Keratinocyte (primary cell): Measurements from ENCODE around the gene RMND5B. TPM values are rescaled to one million over a fixed set of nuclear protein-coding genes. Genes with fewer than 3 reads are reported as not detected.

Source experiments
- DNase-seq: peaks from one replicate; pipeline ENCODE4 v3.0.0-alpha.2; 2011; ENCODE audit warnings: low read depth, missing footprints, low spot score
- FAIRE-seq: peaks from 2 replicates; lab custom pipeline; 2011; peaks lifted over from hg19 to GRCh38; lab: Jason Lieb, UNC
- H2AFZ ChIP-seq: 2 replicates; pipeline ENCODE4 v1.6.0; 2012; ENCODE audit warnings: low read length, control low read depth, inconsistent platforms; ENCODE audit not compliant: control insufficient read depth
- H3K27ac ChIP-seq: 2 replicates; pipeline ENCODE4 v1.5.1; 2011; ENCODE audit warnings: low read length; ENCODE audit not compliant: control insufficient read depth, insufficient read depth
- H3K27me3 ChIP-seq: 3 replicates; pipeline ENCODE4 v1.6.0; 2011; ENCODE audit warnings: low read length; ENCODE audit not compliant: control insufficient read depth, insufficient read depth; ENCODE audit errors: extremely low read depth
- H3K36me3 ChIP-seq, 2 experiments: 2 replicates in 1 of 2; 3 replicates in 1 of 2; pipeline ENCODE4 v1.5.1; 2011; ENCODE audit warnings: low read length in 2 of 2, mild to moderate bottlenecking in 1 of 2; ENCODE audit not compliant: control insufficient read depth in 2 of 2, insufficient read depth in 2 of 2; ENCODE audit errors: extremely low read depth in 1 of 2
- H3K4me1 ChIP-seq: 3 replicates; pipeline ENCODE4 v1.5.1; 2011; ENCODE audit warnings: low read length; ENCODE audit not compliant: control insufficient read depth, insufficient read depth; ENCODE audit errors: extremely low read depth
- H3K4me2 ChIP-seq: 3 replicates; pipeline ENCODE4 v1.6.0; 2011; ENCODE audit warnings: low read depth, low read length; ENCODE audit not compliant: control insufficient read depth, insufficient read depth; ENCODE audit errors: extremely low read depth
- H3K4me3 ChIP-seq, 3 experiments: fragments of 200-600 bp in 1 of 3; sonication (generic) in 1 of 3; 2 replicates in 2 of 3; 3 replicates in 1 of 3; pipeline ENCODE4 v1.5.1; 2011 to 2016; ENCODE audit warnings: low read length in 3 of 3, mild to moderate bottlenecking in 3 of 3, control low read depth in 2 of 3, inconsistent platforms in 1 of 3, low read depth in 1 of 3, mixed read lengths in 1 of 3, mixed run types in 1 of 3, moderate library complexity in 1 of 3; ENCODE audit not compliant: control insufficient read depth in 2 of 3, insufficient read depth in 2 of 3; ENCODE audit errors: extremely low read depth in 1 of 3
- H3K79me2 ChIP-seq: 2 replicates; pipeline ENCODE4 v1.6.0; 2012; ENCODE audit warnings: low read length; ENCODE audit not compliant: control insufficient read depth, insufficient read depth
- H3K9ac ChIP-seq: 3 replicates; pipeline ENCODE4 v1.6.0; 2011; ENCODE audit warnings: low read length; ENCODE audit not compliant: control insufficient read depth, insufficient read depth; ENCODE audit errors: extremely low read depth
- H3K9me1 ChIP-seq: 3 replicates; pipeline ENCODE4 v1.6.0; 2011; ENCODE audit warnings: low read length; ENCODE audit not compliant: control insufficient read depth, insufficient read depth; ENCODE audit errors: extremely low read depth
- H3K9me3 ChIP-seq: 2 replicates; pipeline ENCODE4 v1.5.1; 2012; ENCODE audit warnings: low read depth, low read length; ENCODE audit not compliant: control insufficient read depth
- H4K20me1 ChIP-seq: 3 replicates; pipeline ENCODE4 v1.6.0; 2011; ENCODE audit warnings: low read length; ENCODE audit not compliant: control insufficient read depth, insufficient read depth; ENCODE audit errors: extremely low read depth
- CTCF ChIP-seq, 3 experiments: IDR thresholded peaks in 1 of 3; conservative IDR thresholded peaks in 1 of 3; optimal IDR thresholded peaks in 1 of 3; 2 replicates in 2 of 3; 3 replicates in 1 of 3; pipeline versions ENCODE3 to v1.5.1; 2011; ENCODE audit warnings: low read length in 3 of 3, mild to moderate bottlenecking in 3 of 3, moderate library complexity in 2 of 3, control low read depth in 1 of 3, inconsistent platforms in 1 of 3; ENCODE audit not compliant: insufficient read depth in 2 of 3; ENCODE audit errors: extremely low read depth in 1 of 3
- EZH2 ChIP-seq: IDR thresholded peaks from one replicate; pipeline ENCODE4 v1.6.1; 2012; ENCODE audit warnings: inconsistent platforms, mild to moderate bottlenecking, low read length, moderate library complexity
- dilution Hi-C: fragments of 300-500 bp; cut with MboI; formaldehyde crosslinking; loops from one replicate; pipeline ENCODE4 v1.7.0; 2020; ENCODE audit warnings: low sequenced_read_pairs; ENCODE audit not compliant: extremely low pct_ligation_motif_present
- polyA plus RNA-seq, 5 experiments: library from polyadenylated mRNA; depleted of rRNA in 3 of 5; stranded (reverse) in 3 of 5; stranded (forward) in 1 of 5; unstranded in 1 of 5; fragments of >200 nt; gene quantifications; 1 replicate in 1 of 5; 2 replicates in 3 of 5; 3 replicates in 1 of 5; pipeline versions ENCODE4 v1.2.1 to v1.2.3, GENCODE V29; 2011 to 2012; ENCODE audit warnings: missing spikeins in 2 of 5, low read depth in 1 of 5, low replicate concordance in 1 of 5

The RMND5B gene
- polyA plus RNA-seq, 1 donor (not counting 4 experiments of a cell fraction or from before 2014, with no cell fraction given): 15.5 TPM

DNA sequence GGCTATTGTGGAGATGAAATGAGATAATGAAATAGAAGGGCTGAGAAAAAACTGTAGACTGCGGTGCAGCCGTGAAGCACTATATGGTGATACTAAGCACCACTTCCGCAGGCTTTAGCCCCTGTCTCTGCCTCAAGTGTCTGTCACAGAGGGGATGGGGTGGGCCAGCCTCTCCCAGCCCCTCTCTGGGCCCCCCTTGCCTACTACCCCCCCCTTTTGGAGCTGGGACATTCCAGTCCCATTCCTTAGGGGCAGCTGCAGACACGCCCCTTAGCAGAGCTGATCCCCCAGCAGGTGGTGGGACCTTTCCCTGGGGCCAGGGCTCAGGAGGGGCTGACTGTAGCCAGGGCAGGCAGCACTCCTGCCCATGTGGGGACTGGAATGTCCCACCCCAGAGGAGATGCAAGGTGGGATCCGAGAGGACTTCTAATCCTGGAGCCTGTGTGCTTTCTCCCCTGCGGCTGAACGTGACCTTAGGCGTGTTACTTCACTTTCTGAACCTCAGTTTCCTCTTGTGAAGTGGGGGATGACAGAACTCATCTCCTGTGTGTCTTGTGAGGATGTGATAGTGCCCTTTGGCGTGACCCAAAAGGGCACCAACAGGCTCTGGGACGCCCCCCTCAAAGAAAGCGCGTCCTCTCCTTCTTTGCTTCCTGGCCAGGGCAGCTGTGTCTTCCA is 15.5 kb upstream of the RMND5B start:
- no peak for FAIRE-seq
- Histone ChIP-seq H3K9ac (no peak overlapping the region), H3K79me2 (peaks cover 13% of the 10 kb centered on the region), H3K4me3 (no peak overlapping the region), H3K4me1 (peaks cover 13% of the 10 kb centered on the region), H3K9me3 (no peaks in the 10 kb centered on the region), H3K9me1 (no peaks in the 10 kb centered on the region), H4K20me1 (peaks cover 3% of the 10 kb centered on the region), H3K27ac (no peak overlapping the region), H3K27me3 (no peaks in the 10 kb centered on the region), H3K36me3 (no peaks in the 10 kb centered on the region), H2AFZ (no peak overlapping the region), H3K4me2 (peak overlapping the region; percentile 90)
- DNase-seq: no peak
- TF ChIP-seq EZH2: no peak
- TF ChIP-seq CTCF (optimal IDR thresholded peaks at IDR 0.05 in 1 of 3, IDR thresholded peaks at IDR 0.05 in 1 of 3, conservative IDR thresholded peaks at IDR 0.05 in 1 of 3; ENCODE audit: extremely low read depth in 1 of 3, insufficient read depth in 2 of 3, low read length in 3 of 3): no peak
- dilution Hi-C loops: no loop called here

DNA sequence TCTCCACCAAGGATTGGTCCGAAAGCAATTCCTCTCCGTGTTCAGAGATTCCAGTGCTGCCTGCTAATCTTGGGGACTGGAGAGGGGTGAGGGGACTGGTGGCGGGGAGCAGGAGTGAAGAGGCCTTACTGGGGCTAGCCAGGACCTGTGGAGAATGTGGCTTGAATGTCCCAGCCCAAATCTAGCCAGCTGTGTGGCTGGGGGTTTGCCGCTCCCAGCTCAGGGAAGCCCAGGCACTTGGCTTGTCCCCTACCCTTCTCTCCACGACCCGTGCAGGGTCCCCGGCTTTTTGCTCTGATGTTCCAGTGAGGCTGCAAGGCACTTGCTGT is 15.0 kb upstream of the RMND5B start:
- Histone ChIP-seq H3K27me3 (no peaks in the 10 kb centered on the region), H3K4me2 (no peak overlapping the region), H4K20me1 (peaks cover 3% of the 10 kb centered on the region), H3K9me3 (no peaks in the 10 kb centered on the region), H3K27ac (no peak overlapping the region), H3K4me3 (no peak overlapping the region), H3K36me3 (peaks cover 0 to 2% of the 10 kb centered on the region in 2 experiments), H3K79me2 (peaks cover 13% of the 10 kb centered on the region), H3K9me1 (no peaks in the 10 kb centered on the region), H3K9ac (no peak overlapping the region), H2AFZ (no peak overlapping the region), H3K4me1 (peaks cover 13% of the 10 kb centered on the region)
- TF ChIP-seq EZH2 (no peak), CTCF (optimal IDR thresholded peaks at IDR 0.05 in 1 of 3, IDR thresholded peaks at IDR 0.05 in 1 of 3, conservative IDR thresholded peaks at IDR 0.05 in 1 of 3; ENCODE audit: extremely low read depth in 1 of 3, insufficient read depth in 2 of 3, low read length in 3 of 3) (no peak)
- DNase-seq (no peak), FAIRE-seq (no peak)
- dilution Hi-C loops: no loop called here
